RWPE1 (cell line): ENCODE data around the gene ACYP2.
"Not testable (repeated sequence)": the region's sequence is repeated elsewhere in the genome, so short reads cannot be mapped to it uniquely, and the experiment has no call there.

Source experiments
- CTCF ChIA-PET: fragments of 350-600 bp; sonication (Branson Sonifier 250); formaldehyde crosslinking; extraction: SDS; loops from one replicate; lab custom pipeline; 2021; lab: Yijun Ruan, JAX
- POLR2A ChIA-PET: fragments of 400-600 bp; formaldehyde crosslinking; extraction: SDS; loops from one replicate; lab custom pipeline; 2020; ENCODE audit warnings: antibody characterized with exemption; ENCODE audit not compliant: low non-redundant PET; lab: Yijun Ruan, JAX
- DNase-seq: peaks from one replicate; pipeline ENCODE4 v3.0.0; 2012; ENCODE audit warnings: low spot score
- H3K27ac ChIP-seq: fragments of 450-650 bp; 2 replicates; pipeline ENCODE4 v1.5.1; 2017
- CTCF ChIP-seq: fragments of 450-650 bp; conservative IDR thresholded peaks from 2 replicates; pipeline ENCODE4 v1.5.1; 2017; ENCODE audit warnings: low read depth, mild to moderate bottlenecking

The ACYP2 gene

GRCh38 chr2:54115284-54116137 is at the start of gene ACYP2:
Gene ACYP2 (plus strand): TSS chr2:54115615.
- ChIA-PET CTCF (interaction anchor here (0.6 to 0.7 kb wide), 2 partner anchors 36 to 64 kb away, joined by 3 read pairs; no protein-coding TSS in a partner anchor), POLR2A (no interaction called here)
- peak; percentile 95 for DNase-seq
- no peak; the same call in 1 of the 2 replicates for TF ChIP-seq CTCF
- peak within 1 kb of the TSS; percentile 95 for H3K27ac ChIP-seq

- POLR2A ChIA-PET, result no interaction called here
- H3K27ac ChIP-seq, result peak overlapping the region; percentile 78
- CTCF ChIA-PET, result no interaction called here
- TF ChIP-seq CTCF, result no peak
- no peak for DNase-seq
Observed at GRCh38 chr2:54065891-54066290, 49.5 kb upstream of the ACYP2 start.

GRCh38 chr2:54067851-54068375 is 47.5 kb upstream of the ACYP2 start:
- ChIA-PET POLR2A (no interaction called here), CTCF (no interaction called here)
- no peak for DNase-seq
- no peak for TF ChIP-seq CTCF
- no peak overlapping the region for H3K27ac ChIP-seq

- POLR2A ChIA-PET, CTCF ChIA-PET, DNase-seq, H3K27ac ChIP-seq: not testable (repeated sequence)
Observed at GRCh38 chr2:54072483-54072882, 42.9 kb upstream of the ACYP2 start.

GRCh38 chr2:54073796-54074195 is 41.6 kb upstream of the ACYP2 start:
- DNase-seq, result no peak
- TF ChIP-seq CTCF, result no peak
- ChIA-PET POLR2A (no interaction called here), CTCF (interaction anchor here (0.6 kb wide), 1 partner anchor 939 kb away, joined by 3 read pairs; no protein-coding TSS in a partner anchor)
- H3K27ac ChIP-seq, result no peak overlapping the region

- CTCF ChIA-PET, result interaction anchor here (0.6 kb wide), 1 partner anchor 938 kb away, joined by 3 read pairs; no protein-coding TSS in a partner anchor
- POLR2A ChIA-PET, result no interaction called here
- TF ChIP-seq CTCF, result no peak
Observed at GRCh38 chr2:54074606-54075341, 40.6 kb upstream of the ACYP2 start.

More at GRCh38 chr2:54074606-54075341, 40.6 kb upstream of the ACYP2 start:
- no peak overlapping the region for H3K27ac ChIP-seq
- no peak for DNase-seq
